CD4-positive, alpha-beta T cell (primary cell): ENCODE measurements around the gene CASP9. TPM values are rescaled to one million over a fixed set of nuclear protein-coding genes. Genes with fewer than 3 reads are reported as not detected.

Experiments
- ATAC-seq: fragments of 200-7000 bp; cut with Tn5 transposase; one replicate; pipeline ENCODE4 v1.10.0; 2022; ENCODE audit warnings: mild to moderate bottlenecking; ENCODE audit not compliant: poor library complexity
- CTCF ChIA-PET: fragments of 350-600 bp; sonication (Branson Sonifier 250); formaldehyde crosslinking; loops from one replicate; lab custom pipeline; 2021; ENCODE audit warnings: antibody characterized with exemption, inconsistent platforms; lab: Charles Lee
- POLR2A ChIA-PET: fragments of 350-600 bp; sonication (Branson Sonifier 250); formaldehyde crosslinking; loops from one replicate; lab custom pipeline; 2021; ENCODE audit warnings: antibody characterized with exemption, inconsistent platforms; lab: Charles Lee
- DNase-seq, 14 experiments: peaks; one replicate each; pipeline ENCODE4 v3.0.0-alpha.2; 2013 to 2020; ENCODE audit warnings: mixed read lengths in 2 of 14
- H3K27ac ChIP-seq, 2 donors: one replicate each; pipeline versions ENCODE4 v1.5.1 to v1.7.0; 2013; ENCODE audit warnings: low read length in 2 of 2, low read depth in 1 of 2, mild to moderate bottlenecking in 1 of 2
- H3K27me3 ChIP-seq, 2 experiments: 1 replicate in 1 of 2; 2 replicates in 1 of 2; pipeline versions ENCODE4 v1.6.1 to v1.7.0; 2013; ENCODE audit warnings: low read length in 2 of 2, control low read depth in 1 of 2, mild to moderate bottlenecking in 1 of 2, moderate library complexity in 1 of 2; ENCODE audit not compliant: insufficient read depth in 2 of 2, control insufficient read depth in 1 of 2
- H3K36me3 ChIP-seq: one replicate; pipeline ENCODE4 v1.6.1; 2013; ENCODE audit warnings: low read length, control low read depth; ENCODE audit not compliant: insufficient read depth
- H3K4me1 ChIP-seq: one replicate; pipeline ENCODE4 v1.6.1; 2013; ENCODE audit warnings: low read length, control low read depth; ENCODE audit not compliant: insufficient read depth
- H3K4me3 ChIP-seq: one replicate; pipeline ENCODE4 v1.5.1; 2013; ENCODE audit warnings: mild to moderate bottlenecking, low read length, moderate library complexity
- H3K9me3 ChIP-seq, 2 experiments: 1 replicate in 1 of 2; 2 replicates in 1 of 2; pipeline versions ENCODE4 v1.6.1 to v1.7.0; 2013; ENCODE audit warnings: low read length in 2 of 2, mild to moderate bottlenecking in 2 of 2, control low read depth in 1 of 2, moderate library complexity in 1 of 2; ENCODE audit not compliant: control insufficient read depth in 1 of 2, insufficient read depth in 1 of 2
- H3K27ac Mint-ChIP-seq: one replicate; pipeline ENCODE4 v1.8.0; 2020; ENCODE audit warnings: mixed read lengths
- H3K27me3 Mint-ChIP-seq: one replicate; pipeline ENCODE4 v1.8.0; 2021; ENCODE audit warnings: mixed read lengths
- H3K36me3 Mint-ChIP-seq: one replicate; pipeline ENCODE4 v1.8.0; 2021; ENCODE audit warnings: low read depth, mixed read lengths
- H3K4me1 Mint-ChIP-seq: one replicate; pipeline ENCODE4 v1.8.0; 2021; ENCODE audit warnings: low read depth, mixed read lengths
- H3K4me3 Mint-ChIP-seq: one replicate; pipeline ENCODE4 v1.8.0; 2020; ENCODE audit warnings: mild to moderate bottlenecking, mixed read lengths
- H3K9me3 Mint-ChIP-seq: one replicate; pipeline ENCODE4 v1.8.0; 2020; ENCODE audit warnings: mixed read lengths
- intact Hi-C, 2 experiments: fragments of 100-400 bp; cut with DNase I in 1 of 2; cut with micrococcal nuclease in 1 of 2; formaldehyde crosslinking; loops; one replicate each; pipeline versions ENCODE4 v1.15.1 to v1.9.0; 2023 to 2025; cut with DNase I, micrococcal nuclease
- total RNA-seq, 174 experiments: library from RNA in 2 of 174; stranded (reverse) in 2 of 174; gene quantifications; one replicate each; pipeline ENCODE4 v1.2.3 and lab custom pipeline; 2021 to 2026
- TF ChIP-seq, protein P1 (sequence below): fragments of 200-600 bp; IDR thresholded peaks from one replicate; pipeline ENCODE4 v1.8.0; 2022; ENCODE audit warnings: antibody characterized with exemption, mild to moderate bottlenecking

Gene CASP9
- total RNA-seq, 2 experiments from 2014 or later: 15.7 to 18.0 TPM

DNA sequence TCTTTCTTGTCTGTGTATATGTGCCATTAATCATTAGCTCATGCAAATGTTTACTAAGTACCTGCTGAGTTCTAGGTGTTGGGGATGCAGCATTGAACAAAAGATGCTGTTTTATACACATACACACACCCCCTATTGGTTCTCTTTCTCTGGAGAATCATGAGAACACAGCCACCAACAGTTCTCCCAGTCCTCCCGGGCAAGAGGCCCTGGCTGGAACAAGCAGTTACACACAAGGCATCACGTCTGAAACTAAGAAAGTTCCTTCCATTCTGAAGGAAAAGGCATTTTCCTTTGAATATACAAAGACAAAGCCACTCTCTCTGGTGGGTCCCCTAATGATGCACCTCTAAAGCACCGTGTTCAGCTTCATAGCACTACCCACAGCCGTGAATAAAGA is 10.8 kb downstream of the CASP9 start:
- H3K36me3 Mint-ChIP-seq: peaks cover 65% of the 10 kb centered on the region
- H3K27ac Mint-ChIP-seq: no peak overlapping the region

GRCh38 chr1:15510611-15511405 is 13.2 kb downstream of the CASP9 start:
- Histone ChIP-seq H3K36me3 (peaks cover 25% of the 10 kb centered on the region), H3K4me1 (peaks cover 12% of the 10 kb centered on the region), H3K27me3 (no peaks in the 10 kb centered on the region), H3K27ac (no peak overlapping the region), H3K4me3 (no peak overlapping the region), H3K9me3 (no peaks in the 10 kb centered on the region)
- Mint-ChIP-seq H3K36me3 (peaks cover 53% of the 10 kb centered on the region), H3K4me1 (peaks cover 24% of the 10 kb centered on the region), H3K9me3 (no peaks in the 10 kb centered on the region), H3K27ac (no peak overlapping the region), H3K4me3 (no peak overlapping the region), H3K27me3 (no peaks in the 10 kb centered on the region)
- ChIA-PET POLR2A (no interaction called here), CTCF (no interaction called here)
- ATAC-seq: no peak
- DNase-seq: no peak
- intact Hi-C loops: no loop called here
- TF ChIP-seq, protein P1, sequence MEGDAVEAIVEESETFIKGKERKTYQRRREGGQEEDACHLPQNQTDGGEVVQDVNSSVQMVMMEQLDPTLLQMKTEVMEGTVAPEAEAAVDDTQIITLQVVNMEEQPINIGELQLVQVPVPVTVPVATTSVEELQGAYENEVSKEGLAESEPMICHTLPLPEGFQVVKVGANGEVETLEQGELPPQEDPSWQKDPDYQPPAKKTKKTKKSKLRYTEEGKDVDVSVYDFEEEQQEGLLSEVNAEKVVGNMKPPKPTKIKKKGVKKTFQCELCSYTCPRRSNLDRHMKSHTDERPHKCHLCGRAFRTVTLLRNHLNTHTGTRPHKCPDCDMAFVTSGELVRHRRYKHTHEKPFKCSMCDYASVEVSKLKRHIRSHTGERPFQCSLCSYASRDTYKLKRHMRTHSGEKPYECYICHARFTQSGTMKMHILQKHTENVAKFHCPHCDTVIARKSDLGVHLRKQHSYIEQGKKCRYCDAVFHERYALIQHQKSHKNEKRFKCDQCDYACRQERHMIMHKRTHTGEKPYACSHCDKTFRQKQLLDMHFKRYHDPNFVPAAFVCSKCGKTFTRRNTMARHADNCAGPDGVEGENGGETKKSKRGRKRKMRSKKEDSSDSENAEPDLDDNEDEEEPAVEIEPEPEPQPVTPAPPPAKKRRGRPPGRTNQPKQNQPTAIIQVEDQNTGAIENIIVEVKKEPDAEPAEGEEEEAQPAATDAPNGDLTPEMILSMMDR: no peak

More for the DNA sequence above, 10.8 kb downstream of the CASP9 start:
- H3K4me1 Mint-ChIP-seq: peaks cover 28% of the 10 kb centered on the region
- TF ChIP-seq, protein P1: no peak
- Histone ChIP-seq H3K4me1 (peaks cover 12% of the 10 kb centered on the region), H3K36me3 (peaks cover 33% of the 10 kb centered on the region), H3K4me3 (no peak overlapping the region), H3K27ac (no peak overlapping the region), H3K9me3 (no peaks in the 10 kb centered on the region), H3K27me3 (no peaks in the 10 kb centered on the region)
- no peak for ATAC-seq
- intact Hi-C loops: no loop called here
- ChIA-PET POLR2A (no interaction called here), CTCF (interaction anchor here (1.6 kb wide), 1 partner anchor 12 kb away, joined by 3 read pairs; no protein-coding TSS in a partner anchor)
- DNase-seq: no peak
- no peaks in the 10 kb centered on the region for H3K27me3 Mint-ChIP-seq
- no peak overlapping the region for H3K4me3 Mint-ChIP-seq
- H3K9me3 Mint-ChIP-seq: no peaks in the 10 kb centered on the region

DNA sequence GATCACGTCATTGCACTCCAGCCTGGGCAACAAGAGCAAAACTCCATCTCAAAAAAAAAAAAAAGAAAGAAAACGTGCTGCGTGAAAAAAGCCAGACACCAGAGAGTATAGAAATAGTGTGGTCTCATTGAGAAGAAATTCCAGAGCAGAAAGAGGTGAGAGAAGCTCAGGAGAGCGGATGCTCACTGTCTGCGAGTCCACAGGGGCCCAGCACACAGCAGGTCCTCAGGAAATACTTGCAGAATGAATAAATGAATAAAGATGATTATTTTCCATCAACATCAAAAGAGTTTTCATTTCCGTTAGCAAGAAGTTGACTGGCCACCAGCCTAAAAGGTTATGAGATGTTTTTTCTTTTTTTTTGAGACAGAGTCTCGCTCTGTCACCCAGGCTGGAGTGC is 14.4 kb downstream of the CASP9 start:
- no peak overlapping the region for H3K4me3 Mint-ChIP-seq
- H3K4me1 Mint-ChIP-seq: peaks cover 17% of the 10 kb centered on the region
- H3K4me1 ChIP-seq: peaks cover under 1% of the 10 kb centered on the region
- H3K9me3 ChIP-seq: no peaks in the 10 kb centered on the region
- no peaks in the 10 kb centered on the region for H3K9me3 Mint-ChIP-seq
- no peak for ATAC-seq
- intact Hi-C loops: no loop called here
- TF ChIP-seq, protein P1: no peak
- DNase-seq: no peak
- CTCF ChIA-PET: no interaction called here
- H3K36me3 Mint-ChIP-seq: peaks cover 51% of the 10 kb centered on the region
- H3K27me3 ChIP-seq: no peaks in the 10 kb centered on the region
- no peaks in the 10 kb centered on the region for H3K27me3 Mint-ChIP-seq
- H3K36me3 ChIP-seq: peaks cover 36% of the 10 kb centered on the region
- no peak overlapping the region for H3K27ac Mint-ChIP-seq
- no peak overlapping the region for H3K4me3 ChIP-seq
- POLR2A ChIA-PET: no interaction called here
- H3K27ac ChIP-seq: no peak overlapping the region
